Ovary (tissue), 9 donors: ENCODE data around the gene MPZ. TPM values are rescaled to one million over a fixed set of nuclear protein-coding genes. Genes with fewer than 3 reads are reported as not detected.

Experiments used
- DNase-seq, 5 donors: peaks; one replicate each; pipeline ENCODE4 v3.0.0-alpha.2; 2019 to 2020
- H3K27ac ChIP-seq, 2 donors: fragments of 200-600 bp; one replicate each; pipeline versions ENCODE4 v1.5.1 to v1.8.0; 2019 to 2022
- H3K27me3 ChIP-seq: fragments of 200-600 bp; one replicate; pipeline ENCODE4 v1.8.0; 2022
- H3K36me3 ChIP-seq: fragments of 200-600 bp; sonication (generic); one replicate; pipeline ENCODE4 v1.5.1; 2019
- H3K4me1 ChIP-seq: one replicate; pipeline ENCODE4 v1.8.1; 2013; ENCODE audit warnings: mild to moderate bottlenecking, moderate library complexity; ENCODE audit not compliant: insufficient read depth
- H3K4me3 ChIP-seq: fragments of 200-600 bp; sonication (generic); one replicate; pipeline ENCODE4 v1.5.1; 2017
- H3K9me3 ChIP-seq, 2 donors: fragments of 200-600 bp in 1 of 2; sonication (generic) in 1 of 2; one replicate each; pipeline versions ENCODE4 v1.5.1 to v1.8.1; 2013 to 2019; ENCODE audit warnings: mild to moderate bottlenecking in 1 of 2, moderate library complexity in 1 of 2
- EP300 ChIP-seq: sonication (generic); formaldehyde crosslinking; IDR thresholded peaks from one replicate; pipeline ENCODE4 v1.6.1; 2017; ENCODE audit warnings: antibody characterized with exemption
- POLR2A ChIP-seq: fragments of 450-650 bp; IDR thresholded peaks from one replicate; pipeline ENCODE4 v1.6.1; 2017; ENCODE audit warnings: antibody characterized with exemption, mild to moderate bottlenecking, moderate library complexity
- WGBS, 3 donors: extraction: QIAGEN DNeasy Blood & Tissue Kit in 1 of 3; methylation state at CpG; one replicate each; pipeline versions ENCODE4 v1.1.5 to v1.1.7; 2013 to 2017; 5-methylcytosine and 5-hydroxymethylcytosine counted together
- intact Hi-C, 4 donors: fragments of 100-400 bp; cut with DNase I; formaldehyde crosslinking; loops; one replicate each; pipeline versions ENCODE4 v1.11.0 to v1.15.1; 2022 to 2023
- polyA plus RNA-seq, 2 donors: library from polyadenylated mRNA; stranded (reverse); fragments of 200-250 nt in 1 of 2; fragments of 350-450 nt in 1 of 2; fragmentation: Illumina TruSeq in 1 of 2; extraction: RNeasy Lipid Tissue Mini Kit (QIAGEN cat#74804) in 1 of 2; gene quantifications; one replicate each; pipeline ENCODE4 v1.2.3, GENCODE V29; 2013 to 2014
- total RNA-seq, 7 donors: library from RNA; depleted of rRNA in 2 of 7; stranded (reverse); fragments of >200 nt in 2 of 7; fragmentation: NEBNext Ultra II Directional in 3 of 7; extraction: Animal tissue kit (Norgen Biotek cat#: 25700) in 3 of 7; gene quantifications; one replicate each; pipeline versions ENCODE4 v1.1.0 to v1.2.4, GENCODE V29; 2016 to 2023
- TF ChIP-seq, protein P1 (sequence below), 3 donors: fragments of 450-650 bp in 2 of 3; fragments of 200-600 bp in 1 of 3; IDR thresholded peaks; one replicate each; pipeline versions ENCODE4 v1.5.1 to v1.8.0; 2016 to 2022; ENCODE audit warnings: antibody characterized with exemption in 3 of 3, mild to moderate bottlenecking in 1 of 3
- donor health status: DM: no; HTN: no; CAD: no; lungs with moderate emphysema.
- donor health status: DM: no; HTN: no; CAD: no.
- donor health status: Bipolar disorder and iron deficiency.
- donor health status: DM: yes; HTN: yes; CAD: no.
- donor health status: DM: no; HTN: no; CAD: no.
- donor health status: DM: yes; HTN: yes; CAD: no.

Gene MPZ
- total and polyA plus RNA-seq, 9 donors = 1.4 to 9.3 (median 2.5) TPM

DNA sequence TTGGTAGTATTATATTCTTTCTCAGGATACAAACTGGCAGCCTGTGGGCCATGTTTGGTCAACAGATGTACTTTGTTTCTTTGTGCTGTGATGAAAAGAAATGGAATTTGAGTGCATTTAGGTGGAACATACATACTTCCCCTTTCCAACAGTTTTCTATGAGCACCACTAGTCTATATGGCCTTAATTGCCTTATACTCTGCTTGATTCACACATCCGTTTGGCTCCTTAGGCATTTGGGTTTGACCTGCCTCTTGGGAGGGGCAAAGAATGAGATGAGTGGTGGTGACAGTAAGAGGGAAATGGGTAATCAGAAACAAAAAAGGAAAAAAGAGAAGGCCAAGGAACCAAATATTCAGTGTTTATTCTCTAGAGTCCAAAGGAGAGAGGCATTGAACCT is 40.9 kb upstream of the MPZ start:
- DNase-seq = no peak
- H3K36me3 ChIP-seq = no peaks in the 10 kb centered on the region
- whole genome bisulfite sequencing, 3 donors = 85 to 92% (median 86%) methylated on average over 1 of the region's 1 CpG

DNA sequence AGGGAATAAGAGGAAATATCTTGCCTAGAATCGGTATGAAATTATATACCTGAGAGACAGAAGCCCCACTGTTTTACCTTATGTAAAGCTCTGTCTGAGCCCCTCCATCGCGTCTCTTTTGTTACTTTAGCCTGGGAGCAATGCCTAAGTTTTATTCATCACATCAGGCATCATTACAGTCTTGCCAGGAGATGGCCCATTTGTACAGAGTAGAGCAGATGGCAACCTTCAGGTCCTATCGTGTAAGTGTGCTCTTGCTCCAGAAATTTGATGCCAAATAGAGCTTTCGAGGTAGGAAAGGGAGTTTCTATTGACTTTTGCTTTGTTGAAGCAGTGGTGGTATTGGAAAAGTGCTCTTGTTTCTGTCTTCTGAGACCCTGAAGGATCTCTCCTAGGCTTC is 33.1 kb upstream of the MPZ start:
- no peak overlapping the region for H3K4me3 ChIP-seq
- TF ChIP-seq, protein P1, sequence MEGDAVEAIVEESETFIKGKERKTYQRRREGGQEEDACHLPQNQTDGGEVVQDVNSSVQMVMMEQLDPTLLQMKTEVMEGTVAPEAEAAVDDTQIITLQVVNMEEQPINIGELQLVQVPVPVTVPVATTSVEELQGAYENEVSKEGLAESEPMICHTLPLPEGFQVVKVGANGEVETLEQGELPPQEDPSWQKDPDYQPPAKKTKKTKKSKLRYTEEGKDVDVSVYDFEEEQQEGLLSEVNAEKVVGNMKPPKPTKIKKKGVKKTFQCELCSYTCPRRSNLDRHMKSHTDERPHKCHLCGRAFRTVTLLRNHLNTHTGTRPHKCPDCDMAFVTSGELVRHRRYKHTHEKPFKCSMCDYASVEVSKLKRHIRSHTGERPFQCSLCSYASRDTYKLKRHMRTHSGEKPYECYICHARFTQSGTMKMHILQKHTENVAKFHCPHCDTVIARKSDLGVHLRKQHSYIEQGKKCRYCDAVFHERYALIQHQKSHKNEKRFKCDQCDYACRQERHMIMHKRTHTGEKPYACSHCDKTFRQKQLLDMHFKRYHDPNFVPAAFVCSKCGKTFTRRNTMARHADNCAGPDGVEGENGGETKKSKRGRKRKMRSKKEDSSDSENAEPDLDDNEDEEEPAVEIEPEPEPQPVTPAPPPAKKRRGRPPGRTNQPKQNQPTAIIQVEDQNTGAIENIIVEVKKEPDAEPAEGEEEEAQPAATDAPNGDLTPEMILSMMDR (IDR thresholded peaks at IDR 0.05) = no peak
- TF ChIP-seq EP300 (no peak), POLR2A (no peak)
- H3K4me1 ChIP-seq = no peaks in the 10 kb centered on the region
- intact Hi-C loops = no loop called here
- no peak for DNase-seq
- H3K27me3 ChIP-seq = no peaks in the 10 kb centered on the region
- H3K27ac ChIP-seq = no peak overlapping the region
- WGBS, 3 donors = 88 to 93% (median 89%) methylated on average over 5 of the region's 5 CpGs
- no peaks in the 10 kb centered on the region for H3K9me3 ChIP-seq
- no peaks in the 10 kb centered on the region for H3K36me3 ChIP-seq

More for the DNA sequence above, 40.9 kb upstream of the MPZ start:
- Histone ChIP-seq H3K27me3 (no peaks in the 10 kb centered on the region), H3K27ac (no peak overlapping the region), H3K4me1 (no peaks in the 10 kb centered on the region), H3K9me3 (no peaks in the 10 kb centered on the region), H3K4me3 (no peak overlapping the region)
- TF ChIP-seq, protein P1 (IDR thresholded peaks at IDR 0.05) = no peak
- no peak for TF ChIP-seq EP300
- no peak for TF ChIP-seq POLR2A
- intact Hi-C loops = no loop called here

DNA sequence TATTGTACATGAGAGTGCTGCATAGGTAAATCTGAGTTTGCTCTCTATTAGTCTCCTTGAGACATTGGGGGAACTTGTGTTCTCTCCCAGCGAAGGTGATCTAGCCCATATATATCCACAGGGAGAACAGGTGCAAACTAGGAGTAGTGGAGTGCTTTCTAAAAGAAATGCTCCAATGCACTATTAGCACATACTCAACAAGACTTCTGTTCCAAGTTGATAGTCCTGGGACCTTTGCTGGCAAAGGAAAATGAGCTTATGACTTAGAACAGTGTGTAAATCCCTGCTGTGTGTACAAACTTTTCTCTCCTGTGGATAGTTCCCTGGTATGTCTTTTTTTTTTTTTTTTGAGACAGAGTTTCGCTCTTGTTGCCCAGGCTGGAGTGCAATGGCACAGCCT is 32.4 kb upstream of the MPZ start:
- no peak overlapping the region for H3K4me3 ChIP-seq
- no peaks in the 10 kb centered on the region for H3K4me1 ChIP-seq
- no peak overlapping the region for H3K27ac ChIP-seq
- no peaks in the 10 kb centered on the region for H3K9me3 ChIP-seq
- intact Hi-C loops = no loop called here
- H3K27me3 ChIP-seq = no peaks in the 10 kb centered on the region
- no peak for TF ChIP-seq EP300
- no peak for TF ChIP-seq POLR2A
- TF ChIP-seq, protein P1 (IDR thresholded peaks at IDR 0.05) = no peak
- DNase-seq = no peak
- 98 to 100% (median 99%) methylated on average over 2 of the region's 2 CpGs for WGBS, 3 donors
- H3K36me3 ChIP-seq = no peaks in the 10 kb centered on the region

DNA sequence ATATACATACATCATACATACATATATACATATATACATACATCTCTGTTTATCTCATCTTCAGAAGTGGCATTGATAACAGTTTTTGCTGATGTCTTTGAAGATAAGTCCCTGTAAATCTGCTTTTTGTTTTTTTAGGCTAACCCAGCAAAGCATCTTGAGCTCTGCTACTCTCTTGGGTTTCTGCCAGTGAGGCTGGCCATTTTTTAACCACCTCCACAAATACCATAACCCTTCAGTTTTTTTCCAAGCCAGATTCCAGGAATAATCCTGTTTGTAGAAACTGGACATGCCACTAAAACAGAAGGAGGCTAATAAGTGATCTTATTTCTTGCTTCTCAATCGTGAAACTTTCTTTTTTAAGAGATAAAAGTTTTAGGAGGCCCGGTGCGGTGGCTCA is 26.0 kb upstream of the MPZ start:
- Histone ChIP-seq H3K4me1 (no peaks in the 10 kb centered on the region), H3K36me3 (no peaks in the 10 kb centered on the region), H3K4me3 (no peak overlapping the region), H3K27ac (no peak overlapping the region), H3K27me3 (no peaks in the 10 kb centered on the region), H3K9me3 (no peaks in the 10 kb centered on the region)
- TF ChIP-seq, protein P1 (IDR thresholded peaks at IDR 0.05) = no peak
- no peak for TF ChIP-seq POLR2A
- no peak for TF ChIP-seq EP300
- intact Hi-C loops = no loop called here
- DNase-seq = no peak
- WGBS, 3 donors = 51 to 63% (median 55%) methylated on average over 3 of the region's 3 CpGs

DNA sequence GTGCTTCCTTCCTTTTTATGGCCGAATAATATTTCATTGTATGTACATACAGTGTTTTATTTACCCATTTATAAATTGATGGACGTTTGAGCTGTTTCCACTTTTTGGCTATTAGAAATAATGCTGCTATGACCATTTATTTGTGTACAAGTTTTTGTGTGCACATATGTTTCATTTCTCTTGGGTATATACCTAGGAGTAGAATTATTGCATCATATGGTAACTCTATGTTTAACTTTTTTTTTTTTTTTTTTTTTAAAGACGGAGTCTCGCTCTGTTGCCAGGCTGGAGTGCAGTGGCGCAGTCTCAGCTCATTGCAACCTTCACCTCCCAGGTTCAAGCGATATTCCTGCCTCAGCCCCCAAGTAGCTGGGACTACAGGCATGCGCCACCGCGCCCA is 23.4 kb upstream of the MPZ start:
- 94 to 96% (median 95%) methylated on average over 9 of the region's 9 CpGs for WGBS, 3 donors
- Histone ChIP-seq H3K36me3 (no peaks in the 10 kb centered on the region), H3K4me3 (no peak overlapping the region), H3K27ac (no peak overlapping the region), H3K9me3 (no peaks in the 10 kb centered on the region), H3K27me3 (no peaks in the 10 kb centered on the region), H3K4me1 (no peaks in the 10 kb centered on the region)
- intact Hi-C loops = no loop called here
- DNase-seq = no peak
- TF ChIP-seq, protein P1 (IDR thresholded peaks at IDR 0.05) = no peak
- TF ChIP-seq POLR2A = no peak
- no peak for TF ChIP-seq EP300
